Right lobe of liver (tissue), 4 donors: ENCODE data around the gene GRIN3A.

Source experiments
- POLR2A ChIP-seq: fragments of 450-650 bp; IDR thresholded peaks from one replicate; pipeline ENCODE4 v1.6.1; 2017; ENCODE audit warnings: antibody characterized with exemption, mild to moderate bottlenecking
- TF ChIP-seq, protein P1 (sequence below), 4 donors: fragments of 200-600 bp in 3 of 4; fragments of 450-650 bp in 1 of 4; IDR thresholded peaks; one replicate each; pipeline versions ENCODE4 v1.5.1 to v1.8.0; 2016 to 2022; ENCODE audit warnings: antibody characterized with exemption in 4 of 4, mild to moderate bottlenecking in 2 of 4
- donor health status: DM: no; HTN: no; CAD: no.
- donor health status: DM: no; HTN: no; CAD: no.
- donor health status: DM: no; HTN: yes; CAD: no.

DNA sequence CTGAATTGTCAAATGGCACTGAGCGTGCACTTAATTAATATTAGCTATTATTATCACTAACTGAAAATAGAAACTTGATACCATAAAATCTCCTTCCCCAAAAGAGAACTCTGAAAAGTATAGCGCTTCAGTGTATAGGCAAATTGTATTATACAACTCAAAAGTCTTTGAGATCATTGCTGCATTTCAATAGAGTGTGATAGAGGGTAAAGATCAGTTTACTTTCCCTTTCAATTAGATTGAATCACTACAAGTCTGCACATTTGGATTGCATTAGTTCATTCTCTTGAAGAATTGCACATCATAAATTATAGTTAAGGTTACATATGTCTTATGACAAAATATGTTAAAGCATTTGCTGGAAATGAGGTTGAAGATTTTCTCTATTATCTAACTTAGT, 13.4 kb upstream of the GRIN3A start:
- TF ChIP-seq POLR2A, result no peak
- TF ChIP-seq, protein P1, sequence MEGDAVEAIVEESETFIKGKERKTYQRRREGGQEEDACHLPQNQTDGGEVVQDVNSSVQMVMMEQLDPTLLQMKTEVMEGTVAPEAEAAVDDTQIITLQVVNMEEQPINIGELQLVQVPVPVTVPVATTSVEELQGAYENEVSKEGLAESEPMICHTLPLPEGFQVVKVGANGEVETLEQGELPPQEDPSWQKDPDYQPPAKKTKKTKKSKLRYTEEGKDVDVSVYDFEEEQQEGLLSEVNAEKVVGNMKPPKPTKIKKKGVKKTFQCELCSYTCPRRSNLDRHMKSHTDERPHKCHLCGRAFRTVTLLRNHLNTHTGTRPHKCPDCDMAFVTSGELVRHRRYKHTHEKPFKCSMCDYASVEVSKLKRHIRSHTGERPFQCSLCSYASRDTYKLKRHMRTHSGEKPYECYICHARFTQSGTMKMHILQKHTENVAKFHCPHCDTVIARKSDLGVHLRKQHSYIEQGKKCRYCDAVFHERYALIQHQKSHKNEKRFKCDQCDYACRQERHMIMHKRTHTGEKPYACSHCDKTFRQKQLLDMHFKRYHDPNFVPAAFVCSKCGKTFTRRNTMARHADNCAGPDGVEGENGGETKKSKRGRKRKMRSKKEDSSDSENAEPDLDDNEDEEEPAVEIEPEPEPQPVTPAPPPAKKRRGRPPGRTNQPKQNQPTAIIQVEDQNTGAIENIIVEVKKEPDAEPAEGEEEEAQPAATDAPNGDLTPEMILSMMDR (IDR thresholded peaks at IDR 0.05), result no peak
